GM23338 (cell line): ENCODE measurements around the gene ESPNL. TPM values are rescaled to one million over a fixed set of nuclear protein-coding genes. Genes with fewer than 3 reads are reported as not detected.
A peak's percentile ranks its signal among the peaks of the same experiment; 100 is the strongest.

Experiments
- ATAC-seq: fragments of 200-7000 bp; cut with Tn5 transposase; 3 replicates; pipeline ENCODE4 v1.9.1; 2020
- DNase-seq: peaks from one replicate; pipeline ENCODE4 v3.0.0-alpha.2; 2015; ENCODE audit warnings: low spot score
- H2AFZ ChIP-seq: fragments of 200-600 bp; sonication (generic); 2 replicates; pipeline ENCODE4 v1.8.0; 2016; ENCODE audit warnings: antibody characterized with exemption, mild to moderate bottlenecking, moderate library complexity
- H3F3A ChIP-seq: fragments of 200-600 bp; sonication (generic); replicated peaks from 2 replicates; pipeline ENCODE4 v1.8.0; 2017; ENCODE audit warnings: antibody characterized with exemption, mixed run types, low read depth
- H3K27ac ChIP-seq: fragments of 200-600 bp; sonication (generic); 2 replicates; pipeline ENCODE4 v1.6.1; 2016; ENCODE audit warnings: low read depth
- H3K27me3 ChIP-seq: fragments of 200-600 bp; sonication (generic); 2 replicates; pipeline ENCODE4 v1.8.0; 2016; ENCODE audit warnings: mild to moderate bottlenecking, mixed run types, moderate library complexity; ENCODE audit not compliant: insufficient read depth
- H3K36me3 ChIP-seq: fragments of 200-600 bp; sonication (generic); 2 replicates; pipeline ENCODE4 v1.8.0; 2016; ENCODE audit warnings: mild to moderate bottlenecking; ENCODE audit not compliant: insufficient read depth
- H3K4me1 ChIP-seq: fragments of 200-600 bp; sonication (generic); 2 replicates; pipeline ENCODE4 v1.8.0; 2016; ENCODE audit warnings: mild to moderate bottlenecking, moderate library complexity; ENCODE audit not compliant: insufficient read depth
- H3K4me2 ChIP-seq: fragments of 200-600 bp; sonication (generic); 2 replicates; pipeline ENCODE4 v1.7.1; 2017; ENCODE audit warnings: mixed run types
- H3K4me3 ChIP-seq: fragments of 200-600 bp; sonication (generic); 2 replicates; pipeline ENCODE4 v1.6.1; 2016; ENCODE audit warnings: mixed run types
- H3K79me2 ChIP-seq: fragments of 200-600 bp; sonication (generic); replicated peaks from 2 replicates; pipeline ENCODE4 v1.8.0; 2017; ENCODE audit warnings: mild to moderate bottlenecking; ENCODE audit not compliant: insufficient read depth
- H3K9me2 ChIP-seq: fragments of 200-600 bp; sonication (generic); 2 replicates; pipeline ENCODE4 v1.8.0; 2017; ENCODE audit not compliant: insufficient read depth
- H4K20me1 ChIP-seq: fragments of 200-600 bp; sonication (generic); replicated peaks from 2 replicates; pipeline ENCODE4 v1.8.0; 2017; ENCODE audit warnings: mild to moderate bottlenecking; ENCODE audit not compliant: insufficient read depth
- H3K27ac Mint-ChIP-seq: 2 replicates; pipeline ENCODE4 v1.8.0; 2020; ENCODE audit warnings: inconsistent platforms, mild to moderate bottlenecking, moderate library complexity, mixed read lengths
- H3K27me3 Mint-ChIP-seq: 3 replicates; pipeline ENCODE4 v1.8.0; 2022; ENCODE audit warnings: low read depth, mild to moderate bottlenecking, moderate library complexity, mixed read lengths, inconsistent platforms; ENCODE audit not compliant: insufficient read depth, poor library complexity
- H3K36me3 Mint-ChIP-seq: 3 replicates; pipeline ENCODE4 v1.8.0; 2021; ENCODE audit warnings: low read depth, mild to moderate bottlenecking, inconsistent platforms, moderate library complexity, mixed read lengths
- H3K4me1 Mint-ChIP-seq: 3 replicates; pipeline ENCODE4 v1.8.0; 2020; ENCODE audit warnings: mild to moderate bottlenecking, inconsistent platforms, mixed read lengths
- H3K4me3 Mint-ChIP-seq: 3 replicates; pipeline ENCODE4 v1.8.0; 2021; ENCODE audit warnings: moderate library complexity, mild to moderate bottlenecking, inconsistent platforms, mixed read lengths
- H3K9me3 Mint-ChIP-seq: 3 replicates; pipeline ENCODE4 v1.8.0; 2020; ENCODE audit warnings: moderate library complexity, mild to moderate bottlenecking, inconsistent platforms, mixed read lengths
- CREB1 ChIP-seq: fragments of 250-450 bp; sonication (Bioruptor Pico); IDR thresholded peaks from 2 replicates; pipeline ENCODE4 v1.5.0; 2020; ENCODE audit warnings: low read depth, mild to moderate bottlenecking, moderate library complexity
- CTCF ChIP-seq, 2 experiments: fragments of 200-600 bp in 1 of 2; sonication (generic) in 1 of 2; conservative IDR thresholded peaks; 2 replicates each; pipeline versions ENCODE4 v1.5.1 to v1.6.1; 2016 to 2017; ENCODE audit warnings: antibody characterized with exemption in 2 of 2, low read depth in 2 of 2, mild to moderate bottlenecking in 2 of 2, moderate library complexity in 1 of 2
- EZH2 ChIP-seq: fragments of 200-600 bp; sonication (generic); IDR thresholded peaks from one replicate; pipeline ENCODE4 v1.8.0; 2017; ENCODE audit warnings: antibody characterized with exemption, mild to moderate bottlenecking, low read depth; ENCODE audit not compliant: unreplicated experiment
- EZH2phosphoT487 ChIP-seq: fragments of 200-600 bp; sonication (generic); IDR thresholded peaks from one replicate; pipeline ENCODE4 v1.8.1; 2018; ENCODE audit warnings: antibody characterized with exemption; ENCODE audit not compliant: unreplicated experiment
- JUNB ChIP-seq: IDR thresholded peaks from one replicate; pipeline ENCODE4 v1.6.1; 2016; ENCODE audit warnings: antibody characterized with exemption; ENCODE audit not compliant: unreplicated experiment
- NANOG ChIP-seq: IDR thresholded peaks from 2 replicates; pipeline ENCODE4 v1.6.1; 2016; ENCODE audit warnings: antibody characterized with exemption, borderline replicate concordance
- POLR2AphosphoS5 ChIP-seq: IDR thresholded peaks from 2 replicates; pipeline ENCODE4 v1.6.1; 2016; ENCODE audit warnings: antibody characterized with exemption, low read depth
- STAT1 ChIP-seq: IDR thresholded peaks from one replicate; pipeline ENCODE4 v1.6.1; 2016; ENCODE audit warnings: antibody characterized with exemption; ENCODE audit not compliant: unreplicated experiment
- ZNF114 ChIP-seq: fragments of 250-450 bp; sonication (Bioruptor Pico); IDR thresholded peaks from 2 replicates; pipeline ENCODE4 v1.5.0; 2020; ENCODE audit warnings: mild to moderate bottlenecking, moderate library complexity
- ZNF331 ChIP-seq: fragments of 250-450 bp; sonication (Bioruptor Pico); IDR thresholded peaks from 2 replicates; pipeline ENCODE4 v1.5.0; 2020; ENCODE audit warnings: low read depth, mild to moderate bottlenecking, moderate library complexity
- polyA plus RNA-seq: library from polyadenylated mRNA; unstranded; fragments of >200 nt; fragmentation: Nextera tagmentation; extraction: Ambion mirVana; gene quantifications from 2 replicates; pipeline ENCODE4 v1.2.1, GENCODE V29; 2016
- total RNA-seq: library from RNA; depleted of rRNA; stranded (reverse); fragments of >200 nt; shearing (Covaris generic); gene quantifications from 2 replicates; pipeline ENCODE4 v1.2.3, GENCODE V29; 2014
- TF ChIP-seq, protein P1 (sequence below): IDR thresholded peaks from 2 replicates; pipeline ENCODE4 v1.6.1; 2016; ENCODE audit warnings: antibody characterized with exemption
- TF ChIP-seq, protein P2 (sequence below): fragments of 250-450 bp; sonication (Bioruptor Pico); IDR thresholded peaks from 2 replicates; pipeline ENCODE4 v1.5.0; 2020; ENCODE audit warnings: mild to moderate bottlenecking, moderate library complexity
- TF ChIP-seq, protein P3 (sequence below): IDR thresholded peaks from one replicate; pipeline ENCODE4 v1.6.1; 2018; ENCODE audit warnings: antibody characterized with exemption; ENCODE audit not compliant: unreplicated experiment

ESPNL gene
- total and polyA plus RNA-seq, 2 experiments from 2014 or later = 0.44 to 3.1 TPM

- Mint-ChIP-seq H3K4me1 (peaks cover 14% of the 10 kb centered on the region), H3K4me3 (peak overlapping the region; percentile 76), H3K9me3 (peaks cover 3% of the 10 kb centered on the region; the same call in 1 of the 3 replicates), H3K27me3 (peaks cover 41% of the 10 kb centered on the region), H3K27ac (no peak overlapping the region), H3K36me3 (no peaks in the 10 kb centered on the region)
- Histone ChIP-seq H4K20me1 (no peaks in the 10 kb centered on the region), H3K36me3 (no peaks in the 10 kb centered on the region), H3F3A (0 out of 2 replicates have a peak, but pooled peaks cover 8% of the 10 kb centered on the region), H3K4me3 (peak overlapping the region; percentile 87), H3K79me2 (no peaks in the 10 kb centered on the region), H3K27ac (no peak overlapping the region), H3K27me3 (peaks cover 35% of the 10 kb centered on the region), H3K4me2 (peak overlapping the region; percentile 85), H3K9me2 (no peaks in the 10 kb centered on the region), H3K4me1 (peaks cover 13% of the 10 kb centered on the region), H2AFZ (peak overlapping the region; percentile 93)
- TF ChIP-seq POLR2AphosphoS5 = no peak
- TF ChIP-seq JUNB = no peak
- TF ChIP-seq CTCF (conservative IDR thresholded peaks at IDR 0.05; ENCODE audit: low read depth in 2 of 2) = no peak
- TF ChIP-seq, protein P1, sequence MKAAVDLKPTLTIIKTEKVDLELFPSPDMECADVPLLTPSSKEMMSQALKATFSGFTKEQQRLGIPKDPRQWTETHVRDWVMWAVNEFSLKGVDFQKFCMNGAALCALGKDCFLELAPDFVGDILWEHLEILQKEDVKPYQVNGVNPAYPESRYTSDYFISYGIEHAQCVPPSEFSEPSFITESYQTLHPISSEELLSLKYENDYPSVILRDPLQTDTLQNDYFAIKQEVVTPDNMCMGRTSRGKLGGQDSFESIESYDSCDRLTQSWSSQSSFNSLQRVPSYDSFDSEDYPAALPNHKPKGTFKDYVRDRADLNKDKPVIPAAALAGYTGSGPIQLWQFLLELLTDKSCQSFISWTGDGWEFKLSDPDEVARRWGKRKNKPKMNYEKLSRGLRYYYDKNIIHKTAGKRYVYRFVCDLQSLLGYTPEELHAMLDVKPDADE = no peak
- no peak for TF ChIP-seq ZNF114
- TF ChIP-seq EZH2 = no peak
- no peak for TF ChIP-seq STAT1
- no peak for TF ChIP-seq ZNF331 (CRISPR knock-in tag)
- TF ChIP-seq NANOG = no peak
- no peak for TF ChIP-seq CREB1 (CRISPR knock-in tag)
- TF ChIP-seq EZH2phosphoT487 = no peak
- TF ChIP-seq, protein P2, sequence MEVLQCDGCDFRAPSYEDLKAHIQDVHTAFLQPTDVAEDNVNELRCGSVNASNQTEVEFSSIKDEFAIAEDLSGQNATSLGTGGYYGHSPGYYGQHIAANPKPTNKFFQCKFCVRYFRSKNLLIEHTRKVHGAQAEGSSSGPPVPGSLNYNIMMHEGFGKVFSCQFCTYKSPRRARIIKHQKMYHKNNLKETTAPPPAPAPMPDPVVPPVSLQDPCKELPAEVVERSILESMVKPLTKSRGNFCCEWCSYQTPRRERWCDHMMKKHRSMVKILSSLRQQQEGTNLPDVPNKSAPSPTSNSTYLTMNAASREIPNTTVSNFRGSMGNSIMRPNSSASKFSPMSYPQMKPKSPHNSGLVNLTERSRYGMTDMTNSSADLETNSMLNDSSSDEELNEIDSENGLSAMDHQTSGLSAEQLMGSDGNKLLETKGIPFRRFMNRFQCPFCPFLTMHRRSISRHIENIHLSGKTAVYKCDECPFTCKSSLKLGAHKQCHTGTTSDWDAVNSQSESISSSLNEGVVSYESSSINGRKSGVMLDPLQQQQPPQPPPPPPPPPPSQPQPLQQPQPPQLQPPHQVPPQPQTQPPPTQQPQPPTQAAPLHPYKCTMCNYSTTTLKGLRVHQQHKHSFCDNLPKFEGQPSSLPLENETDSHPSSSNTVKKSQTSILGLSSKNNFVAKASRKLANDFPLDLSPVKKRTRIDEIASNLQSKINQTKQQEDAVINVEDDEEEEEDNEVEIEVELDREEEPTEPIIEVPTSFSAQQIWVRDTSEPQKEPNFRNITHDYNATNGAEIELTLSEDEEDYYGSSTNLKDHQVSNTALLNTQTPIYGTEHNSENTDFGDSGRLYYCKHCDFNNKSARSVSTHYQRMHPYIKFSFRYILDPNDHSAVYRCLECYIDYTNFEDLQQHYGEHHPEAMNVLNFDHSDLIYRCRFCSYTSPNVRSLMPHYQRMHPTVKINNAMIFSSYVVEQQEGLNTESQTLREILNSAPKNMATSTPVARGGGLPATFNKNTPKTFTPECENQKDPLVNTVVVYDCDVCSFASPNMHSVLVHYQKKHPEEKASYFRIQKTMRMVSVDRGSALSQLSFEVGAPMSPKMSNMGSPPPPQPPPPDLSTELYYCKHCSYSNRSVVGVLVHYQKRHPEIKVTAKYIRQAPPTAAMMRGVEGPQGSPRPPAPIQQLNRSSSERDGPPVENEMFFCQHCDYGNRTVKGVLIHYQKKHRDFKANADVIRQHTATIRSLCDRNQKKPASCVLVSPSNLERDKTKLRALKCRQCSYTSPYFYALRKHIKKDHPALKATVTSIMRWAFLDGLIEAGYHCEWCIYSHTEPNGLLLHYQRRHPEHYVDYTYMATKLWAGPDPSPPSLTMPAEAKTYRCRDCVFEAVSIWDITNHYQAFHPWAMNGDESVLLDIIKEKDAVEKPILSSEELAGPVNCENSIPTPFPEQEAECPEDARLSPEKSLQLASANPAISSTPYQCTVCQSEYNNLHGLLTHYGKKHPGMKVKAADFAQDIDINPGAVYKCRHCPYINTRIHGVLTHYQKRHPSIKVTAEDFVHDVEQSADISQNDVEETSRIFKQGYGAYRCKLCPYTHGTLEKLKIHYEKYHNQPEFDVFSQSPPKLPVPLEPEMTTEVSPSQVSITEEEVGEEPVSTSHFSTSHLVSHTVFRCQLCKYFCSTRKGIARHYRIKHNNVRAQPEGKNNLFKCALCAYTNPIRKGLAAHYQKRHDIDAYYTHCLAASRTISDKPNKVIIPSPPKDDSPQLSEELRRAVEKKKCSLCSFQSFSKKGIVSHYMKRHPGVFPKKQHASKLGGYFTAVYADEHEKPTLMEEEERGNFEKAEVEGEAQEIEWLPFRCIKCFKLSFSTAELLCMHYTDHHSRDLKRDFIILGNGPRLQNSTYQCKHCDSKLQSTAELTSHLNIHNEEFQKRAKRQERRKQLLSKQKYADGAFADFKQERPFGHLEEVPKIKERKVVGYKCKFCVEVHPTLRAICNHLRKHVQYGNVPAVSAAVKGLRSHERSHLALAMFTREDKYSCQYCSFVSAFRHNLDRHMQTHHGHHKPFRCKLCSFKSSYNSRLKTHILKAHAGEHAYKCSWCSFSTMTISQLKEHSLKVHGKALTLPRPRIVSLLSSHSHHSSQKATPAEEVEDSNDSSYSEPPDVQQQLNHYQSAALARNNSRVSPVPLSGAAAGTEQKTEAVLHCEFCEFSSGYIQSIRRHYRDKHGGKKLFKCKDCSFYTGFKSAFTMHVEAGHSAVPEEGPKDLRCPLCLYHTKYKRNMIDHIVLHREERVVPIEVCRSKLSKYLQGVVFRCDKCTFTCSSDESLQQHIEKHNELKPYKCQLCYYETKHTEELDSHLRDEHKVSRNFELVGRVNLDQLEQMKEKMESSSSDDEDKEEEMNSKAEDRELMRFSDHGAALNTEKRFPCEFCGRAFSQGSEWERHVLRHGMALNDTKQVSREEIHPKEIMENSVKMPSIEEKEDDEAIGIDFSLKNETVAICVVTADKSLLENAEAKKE (CRISPR knock-in tag) = no peak
- TF ChIP-seq, protein P3, sequence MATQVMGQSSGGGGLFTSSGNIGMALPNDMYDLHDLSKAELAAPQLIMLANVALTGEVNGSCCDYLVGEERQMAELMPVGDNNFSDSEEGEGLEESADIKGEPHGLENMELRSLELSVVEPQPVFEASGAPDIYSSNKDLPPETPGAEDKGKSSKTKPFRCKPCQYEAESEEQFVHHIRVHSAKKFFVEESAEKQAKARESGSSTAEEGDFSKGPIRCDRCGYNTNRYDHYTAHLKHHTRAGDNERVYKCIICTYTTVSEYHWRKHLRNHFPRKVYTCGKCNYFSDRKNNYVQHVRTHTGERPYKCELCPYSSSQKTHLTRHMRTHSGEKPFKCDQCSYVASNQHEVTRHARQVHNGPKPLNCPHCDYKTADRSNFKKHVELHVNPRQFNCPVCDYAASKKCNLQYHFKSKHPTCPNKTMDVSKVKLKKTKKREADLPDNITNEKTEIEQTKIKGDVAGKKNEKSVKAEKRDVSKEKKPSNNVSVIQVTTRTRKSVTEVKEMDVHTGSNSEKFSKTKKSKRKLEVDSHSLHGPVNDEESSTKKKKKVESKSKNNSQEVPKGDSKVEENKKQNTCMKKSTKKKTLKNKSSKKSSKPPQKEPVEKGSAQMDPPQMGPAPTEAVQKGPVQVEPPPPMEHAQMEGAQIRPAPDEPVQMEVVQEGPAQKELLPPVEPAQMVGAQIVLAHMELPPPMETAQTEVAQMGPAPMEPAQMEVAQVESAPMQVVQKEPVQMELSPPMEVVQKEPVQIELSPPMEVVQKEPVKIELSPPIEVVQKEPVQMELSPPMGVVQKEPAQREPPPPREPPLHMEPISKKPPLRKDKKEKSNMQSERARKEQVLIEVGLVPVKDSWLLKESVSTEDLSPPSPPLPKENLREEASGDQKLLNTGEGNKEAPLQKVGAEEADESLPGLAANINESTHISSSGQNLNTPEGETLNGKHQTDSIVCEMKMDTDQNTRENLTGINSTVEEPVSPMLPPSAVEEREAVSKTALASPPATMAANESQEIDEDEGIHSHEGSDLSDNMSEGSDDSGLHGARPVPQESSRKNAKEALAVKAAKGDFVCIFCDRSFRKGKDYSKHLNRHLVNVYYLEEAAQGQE = no peak
- no peak; the same call in 1 of the 3 replicates for ATAC-seq
- DNase-seq = peak; percentile 43
Observed at GRCh38 chr2:238157506-238158017, 57.4 kb downstream of the ESPNL start.
